K562 treated with DMSO at 1 percent for 12 hours (cell line): Measurements from ENCODE around the gene ABCB4. TPM values are rescaled to one million over a fixed set of nuclear protein-coding genes. Genes with fewer than 3 reads are reported as not detected.

ENCODE experiments used
- total RNA-seq: library from RNA; unstranded; fragments of 300-600 nt; gene quantifications from 2 replicates; pipeline ENCODE4 v1.2.3, GENCODE V29; 2022; ENCODE audit not compliant: insufficient read depth

The ABCB4 gene
- total RNA-seq, result 0.78 TPM in 1 of 2 replicates, not detected in the other

DNA sequence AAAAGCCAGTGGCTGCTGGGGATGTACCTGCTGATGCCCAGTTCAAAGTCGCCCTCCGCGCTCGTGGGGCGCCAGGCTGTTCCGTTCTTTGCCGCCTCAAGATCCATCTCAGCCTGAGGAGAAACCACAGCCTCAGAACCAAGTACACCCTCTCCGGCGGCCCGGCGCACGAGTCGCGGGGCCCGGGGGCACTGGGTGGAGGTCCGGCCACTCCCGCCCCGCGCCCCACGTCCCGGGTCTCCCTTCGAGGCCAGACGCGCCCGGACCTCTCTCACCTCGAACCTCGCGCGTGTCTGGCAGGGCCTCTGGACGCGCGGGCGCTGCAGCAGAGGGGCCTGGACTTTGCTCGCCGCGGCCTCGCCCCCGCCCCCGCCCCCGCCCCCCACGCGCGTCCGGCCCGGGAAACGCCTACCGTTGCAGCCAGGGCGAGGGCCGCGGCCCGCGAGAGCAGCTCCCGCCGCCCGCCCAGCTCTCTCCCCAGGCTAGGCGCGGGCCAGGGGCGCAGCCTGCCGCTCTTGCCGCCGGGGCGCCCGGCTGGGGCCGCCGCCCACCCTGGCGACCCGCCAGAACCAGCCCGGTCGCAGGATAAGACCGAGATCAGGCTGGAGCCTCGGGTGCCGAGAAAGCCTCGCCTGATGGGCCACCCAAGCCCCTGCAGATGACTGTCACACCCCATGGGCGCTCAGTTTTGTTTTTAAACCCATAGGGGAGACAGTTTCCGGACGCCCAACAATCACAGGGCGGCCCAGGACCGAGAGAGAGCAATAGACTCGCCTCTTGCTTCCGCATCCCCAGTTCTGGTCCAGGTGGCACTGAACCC lies at the start of gene ABCB4:
Gene ABCB4 (minus strand): TSS at position 322 of the 820 bp plus-strand sequence. CDS start 215 bp downstream, at position 107.

Other genes starting within 250 kb of the ABCB4 start
- 3.4 and 9.5 TPM in 2 replicates for gene CROT, start 130.0 kb downstream of the ABCB4 start, total RNA-seq
- gene ABCB1, start 125.2 kb upstream of the ABCB4 start, total RNA-seq, result not detected in 2 replicates
- not detected in 2 replicates for gene RUNDC3B, start 152.7 kb upstream of the ABCB4 start, total RNA-seq